Mesothelial cell of epicardium (in vitro differentiated cells): ENCODE measurements around the gene AGL. TPM values are rescaled to one million over a fixed set of nuclear protein-coding genes. Genes with fewer than 3 reads are reported as not detected.
"Not testable (repeated sequence)": the region's sequence is repeated elsewhere in the genome, so short reads cannot be mapped to it uniquely, and the experiment has no call there.

Source experiments
- DNase-seq, 2 experiments: peaks; one replicate each; pipeline ENCODE4 v3.0.0; 2021; ENCODE audit warnings: low spot score in 2 of 2; ENCODE audit not compliant: unreplicated experiment in 2 of 2
- H3K27ac Mint-ChIP-seq: 2 replicates; pipeline ENCODE4 v1.8.0; 2021; ENCODE audit warnings: mixed read lengths
- H3K27me3 Mint-ChIP-seq: 2 replicates; pipeline ENCODE4 v1.8.0; 2021; ENCODE audit warnings: low read depth, mixed read lengths
- H3K36me3 Mint-ChIP-seq: 2 replicates; pipeline ENCODE4 v1.8.0; 2021; ENCODE audit warnings: mixed read lengths
- H3K4me1 Mint-ChIP-seq: 2 replicates; pipeline ENCODE4 v1.8.0; 2021; ENCODE audit warnings: mixed read lengths
- H3K4me3 Mint-ChIP-seq: 2 replicates; pipeline ENCODE4 v1.8.0; 2021; ENCODE audit warnings: mild to moderate bottlenecking, moderate library complexity, mixed read lengths
- H3K9me3 Mint-ChIP-seq: 2 replicates; pipeline ENCODE4 v1.8.0; 2021; ENCODE audit warnings: mixed read lengths
- CTCF ChIP-seq: fragments of 200-600 bp; sonication (generic); IDR thresholded peaks from one replicate; pipeline ENCODE4 v1.5.0; 2021; ENCODE audit warnings: antibody characterized with exemption; ENCODE audit not compliant: unreplicated experiment
- total RNA-seq: library from RNA; stranded (reverse); gene quantifications from 3 replicates; pipeline ENCODE4 v1.2.1, GENCODE V29; 2021

The AGL gene
- total RNA-seq, 1 donor from 2014 or later = 27.1 TPM

GRCh38 chr1:99945174-99945573 lies 95.0 kb downstream of the AGL start:
- Mint-ChIP-seq H3K27ac (no peak overlapping the region), H3K27me3 (no peaks in the 10 kb centered on the region), H3K36me3 (no peaks in the 10 kb centered on the region), H3K4me1 (peaks cover 26% of the 10 kb centered on the region), H3K9me3 (no peaks in the 10 kb centered on the region), H3K4me3 (no peak overlapping the region)
- no peak for TF ChIP-seq CTCF
- DNase-seq = no peak

DNA sequence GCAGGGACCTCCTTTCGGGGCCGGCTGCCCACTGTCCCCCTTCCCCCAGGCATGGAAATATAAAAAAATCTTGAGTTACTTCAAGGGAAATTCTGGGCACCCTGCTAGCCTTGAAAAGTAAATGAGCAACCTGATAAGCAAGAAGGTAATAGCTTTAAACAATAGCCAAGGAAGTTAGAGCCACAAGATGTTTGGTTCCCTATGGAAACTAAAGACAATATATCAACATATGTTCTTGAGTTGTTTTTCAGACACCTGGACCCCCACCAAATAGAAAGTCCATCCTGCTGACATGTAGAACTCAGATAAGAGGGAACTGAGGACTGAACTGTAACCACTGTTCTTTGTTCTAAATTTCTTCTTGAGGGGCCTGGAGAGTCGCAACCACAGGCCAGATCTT lies 100.3 kb downstream of the AGL start:
- DNase-seq = no peak
- H3K4me3 Mint-ChIP-seq = no peak overlapping the region
- H3K36me3 Mint-ChIP-seq = no peaks in the 10 kb centered on the region
- H3K4me1 Mint-ChIP-seq = peaks cover 8% of the 10 kb centered on the region
- H3K27me3 Mint-ChIP-seq = no peaks in the 10 kb centered on the region
- no peak overlapping the region for H3K27ac Mint-ChIP-seq
- TF ChIP-seq CTCF = no peak
- peaks cover 3% of the 10 kb centered on the region for H3K9me3 Mint-ChIP-seq

DNA sequence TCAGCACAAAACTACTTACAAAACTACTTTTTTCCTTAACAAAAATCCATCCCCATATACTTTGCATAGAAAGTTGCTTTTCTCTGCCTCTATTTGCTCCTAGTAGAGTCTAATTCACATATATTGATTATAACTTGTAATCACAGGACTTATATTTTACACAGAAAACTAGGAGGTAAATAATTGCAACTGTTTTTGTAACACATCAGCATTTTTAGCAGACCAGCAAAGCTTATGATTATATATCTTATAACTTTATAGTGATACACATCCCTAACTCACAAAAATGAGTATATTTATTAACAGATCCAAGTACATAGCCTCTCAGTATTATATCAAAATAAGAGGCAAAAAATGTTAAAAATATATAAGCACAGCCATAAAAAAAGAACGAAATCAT lies 102.4 kb downstream of the AGL start:
- Mint-ChIP-seq H3K9me3 (peaks cover 9% of the 10 kb centered on the region), H3K4me1 (no peaks in the 10 kb centered on the region), H3K36me3 (no peaks in the 10 kb centered on the region), H3K27me3 (no peaks in the 10 kb centered on the region), H3K4me3 (no peak overlapping the region), H3K27ac (no peak overlapping the region)
- no peak for DNase-seq
- no peak for TF ChIP-seq CTCF

DNA sequence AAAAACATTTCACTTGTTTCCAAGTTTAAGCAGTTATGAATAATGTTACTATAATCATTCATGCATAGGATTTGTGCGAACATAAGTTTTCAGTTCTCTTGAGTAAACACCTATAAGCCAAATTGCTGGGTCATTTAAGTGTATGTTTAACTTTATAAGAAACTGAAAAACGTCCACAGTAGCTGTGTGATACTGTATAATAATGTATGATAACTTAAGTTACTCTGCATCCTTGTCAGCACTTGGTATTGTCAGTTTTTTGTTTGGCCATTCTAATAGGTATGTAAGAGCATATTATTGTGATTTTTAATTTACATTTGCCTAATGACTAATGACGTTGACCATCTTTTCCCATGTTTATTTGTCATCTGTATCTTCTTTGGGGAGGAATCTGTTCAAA lies 105.2 kb downstream of the AGL start:
- H3K36me3 Mint-ChIP-seq = no peaks in the 10 kb centered on the region
- H3K4me3 Mint-ChIP-seq = no peak overlapping the region
- DNase-seq = no peak
- H3K9me3 Mint-ChIP-seq = peaks cover 16% of the 10 kb centered on the region
- peaks cover 5% of the 10 kb centered on the region for H3K4me1 Mint-ChIP-seq
- H3K27ac Mint-ChIP-seq = no peak overlapping the region
- TF ChIP-seq CTCF = no peak
- H3K27me3 Mint-ChIP-seq = no peaks in the 10 kb centered on the region

- TF ChIP-seq CTCF = no peak
- H3K27ac Mint-ChIP-seq = peak overlapping the region; percentile 47
- no peak overlapping the region for H3K4me3 Mint-ChIP-seq
- H3K27me3 Mint-ChIP-seq = no peaks in the 10 kb centered on the region
- H3K9me3 Mint-ChIP-seq = peaks cover 16% of the 10 kb centered on the region
- H3K4me1 Mint-ChIP-seq = peaks cover 5% of the 10 kb centered on the region
- no peaks in the 10 kb centered on the region for H3K36me3 Mint-ChIP-seq
- DNase-seq = no peak
Measured at GRCh38 chr1:99956755-99957154, 106.6 kb downstream of the AGL start.

DNA sequence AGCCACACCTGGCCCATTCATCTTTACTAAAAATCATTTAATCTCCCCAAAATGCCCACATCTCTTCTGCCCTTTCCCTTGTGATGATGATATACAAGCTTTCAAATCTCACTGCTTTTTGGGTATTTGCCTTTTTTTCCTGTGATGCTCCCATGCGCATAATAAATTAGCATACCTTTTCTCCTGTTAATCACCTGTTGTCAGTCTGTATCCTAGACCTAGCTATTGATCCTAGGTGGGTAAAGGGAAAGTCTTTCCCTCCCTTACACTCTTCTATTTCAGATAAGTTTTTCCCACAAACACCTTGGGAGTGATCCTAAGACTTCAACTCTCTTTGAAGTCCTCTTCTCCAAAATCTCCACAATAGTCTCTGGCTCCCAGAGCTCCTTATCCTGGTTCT lies 107.7 kb downstream of the AGL start:
- Mint-ChIP-seq H3K36me3 (no peaks in the 10 kb centered on the region), H3K27me3 (no peaks in the 10 kb centered on the region), H3K27ac (no peak overlapping the region), H3K4me3 (no peak overlapping the region), H3K4me1 (peaks cover 5% of the 10 kb centered on the region), H3K9me3 (peaks cover 16% of the 10 kb centered on the region)
- TF ChIP-seq CTCF = no peak
- DNase-seq = no peak

DNA sequence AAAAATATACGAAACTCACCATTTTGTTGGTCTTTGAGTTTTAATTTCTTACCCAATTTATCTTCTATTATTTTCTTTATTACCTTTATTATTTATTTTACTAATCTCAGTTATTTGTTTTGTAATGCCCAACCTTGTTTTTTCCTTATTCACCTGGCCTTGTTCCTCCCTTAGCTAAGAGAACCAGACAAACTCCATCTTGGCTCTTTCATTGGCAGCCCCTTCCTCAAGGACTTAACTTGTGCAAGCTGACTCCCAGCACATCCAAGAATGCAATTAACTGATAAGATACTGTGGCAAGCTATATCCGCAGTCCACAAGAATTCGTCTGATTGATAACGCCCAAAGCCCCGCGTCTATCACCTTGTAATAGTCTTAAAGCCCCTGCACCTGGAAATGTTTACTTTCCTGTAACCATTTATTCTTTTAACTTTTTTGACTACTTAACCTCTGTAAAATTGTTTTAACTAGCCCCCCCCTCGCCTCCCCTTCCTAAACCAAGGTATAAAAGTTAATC lies 109.1 kb downstream of the AGL start:
- DNase-seq, H3K27me3 Mint-ChIP-seq, H3K36me3 Mint-ChIP-seq, H3K4me3 Mint-ChIP-seq, H3K4me1 Mint-ChIP-seq: not testable (repeated sequence)
- Mint-ChIP-seq H3K27ac (peak overlapping the region; percentile 57), H3K9me3 (peaks cover 16% of the 10 kb centered on the region)

GRCh38 chr1:99960260-99960659 lies 110.1 kb downstream of the AGL start:
- not testable (repeated sequence) for H3K36me3 Mint-ChIP-seq, H3K27ac Mint-ChIP-seq, DNase-seq, H3K4me3 Mint-ChIP-seq, H3K4me1 Mint-ChIP-seq, H3K27me3 Mint-ChIP-seq
- peaks cover 15% of the 10 kb centered on the region for H3K9me3 Mint-ChIP-seq
